Activated T-cell treated with anti-CD3 and anti-CD28 coated beads for 4 hours (primary cell): Measurements from ENCODE around the gene ZNF764.
"Not testable (repeated sequence)": the region's sequence is repeated elsewhere in the genome, so short reads cannot be mapped to it uniquely, and the experiment has no call there.

ENCODE experiments used
- DNase-seq: peaks from one replicate; pipeline ENCODE4 v3.0.0-alpha.2; 2020

Gene ZNF764

GRCh38 chr16:30557957-30558788, at the start of gene ZNF764:
Gene ZNF764 (minus strand): TSS chr16:30558374. CDS start chr16:30558182, 192 bp downstream.
- peak; percentile 95 for DNase-seq

GRCh38 chr16:30606004-30606403, 47.8 kb upstream of the ZNF764 start:
- DNase-seq: no peak

- DNase-seq: no peak
These were observed 47.0 kb upstream of the ZNF764 start for GRCh38 chr16:30605158-30605557.

DNA sequence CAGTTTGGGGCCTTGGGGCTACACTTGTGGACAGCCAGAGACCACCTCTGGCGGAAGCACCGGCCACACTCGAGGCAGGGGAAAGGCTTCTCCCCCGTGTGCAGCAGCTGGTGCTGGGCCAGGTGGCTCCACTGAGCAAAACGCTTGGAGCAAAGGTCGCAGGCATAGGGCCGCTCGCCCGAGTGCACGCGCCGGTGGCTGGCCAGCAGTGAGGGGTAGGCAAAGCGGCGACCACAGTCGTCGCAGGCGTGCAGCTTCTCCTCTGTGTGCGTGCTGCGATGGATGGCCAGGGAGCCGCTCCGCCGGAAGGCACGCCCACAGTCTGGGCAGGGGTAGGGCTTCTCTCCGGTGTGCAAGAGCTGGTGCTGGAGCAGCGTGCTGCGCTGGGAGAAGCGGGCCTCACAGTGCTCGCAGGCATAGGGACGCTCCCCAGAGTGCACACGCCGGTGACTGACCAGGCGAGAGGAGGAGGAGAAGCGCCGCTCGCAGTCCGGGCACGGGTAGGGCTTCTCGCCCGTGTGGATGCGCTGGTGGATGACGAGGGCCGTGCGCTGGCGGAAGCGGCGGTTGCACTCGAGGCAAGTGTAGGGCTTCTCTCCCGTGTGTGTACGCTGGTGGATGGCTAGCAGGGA, 46.3 kb upstream of the ZNF764 start:
- no peak for DNase-seq

GRCh38 chr16:30603945-30604315, 45.8 kb upstream of the ZNF764 start:
- no peak for DNase-seq

DNA sequence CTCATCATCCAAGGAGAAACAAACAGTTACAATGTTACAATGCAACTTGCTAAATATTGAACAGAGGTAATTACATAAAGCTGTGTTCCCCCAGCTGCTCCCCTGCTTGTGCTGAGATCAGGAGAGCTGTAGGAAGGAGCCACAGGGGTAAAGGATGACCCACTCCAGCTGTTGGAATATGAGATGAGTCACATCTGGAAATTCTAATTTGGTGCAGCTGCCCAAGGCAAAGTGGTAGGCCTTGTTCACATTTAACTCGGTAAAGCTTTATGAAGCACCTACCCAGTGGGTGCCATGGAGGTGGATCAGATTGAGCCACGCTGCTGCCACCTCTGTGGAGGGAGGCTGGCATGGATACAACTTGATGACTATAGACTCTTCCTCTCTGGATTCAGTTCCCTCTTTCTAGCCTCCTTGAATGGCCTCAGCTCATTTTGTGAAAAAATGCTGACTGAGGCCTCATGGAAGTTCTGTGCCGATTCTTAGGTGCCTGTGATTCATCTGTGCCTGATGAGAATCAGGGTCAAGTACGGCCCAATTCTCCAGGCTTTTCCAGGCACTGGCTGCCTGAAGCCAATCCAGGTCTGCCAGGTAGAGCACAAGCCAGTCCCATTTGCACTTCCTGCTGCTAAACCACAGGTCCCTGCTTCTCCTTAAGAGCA, 44.6 kb upstream of the ZNF764 start:
- DNase-seq: no peak

GRCh38 chr16:30601966-30602365, 43.8 kb upstream of the ZNF764 start:
- DNase-seq: no peak

GRCh38 chr16:30600929-30601328, 42.8 kb upstream of the ZNF764 start:
- DNase-seq: no peak

DNA sequence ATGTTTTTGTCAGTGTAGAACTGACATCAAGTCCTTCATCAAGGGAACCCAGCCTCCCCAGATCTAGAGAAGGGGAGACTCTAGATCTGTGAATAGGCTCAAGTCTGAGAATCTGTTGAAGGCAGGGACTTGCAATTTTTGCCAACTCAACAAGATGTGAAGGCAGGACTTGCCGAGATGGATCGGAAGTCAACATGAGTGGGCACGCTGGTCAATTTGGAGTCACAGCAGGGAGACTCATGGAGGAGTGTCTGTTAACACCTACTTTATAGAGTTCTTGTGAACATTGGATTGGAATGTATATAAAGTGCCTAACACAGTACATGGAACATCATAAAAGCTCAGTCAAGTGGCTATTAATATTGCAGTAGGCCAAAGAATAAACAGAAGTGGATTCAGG, 42.0 kb upstream of the ZNF764 start:
- DNase-seq: no peak

DNA sequence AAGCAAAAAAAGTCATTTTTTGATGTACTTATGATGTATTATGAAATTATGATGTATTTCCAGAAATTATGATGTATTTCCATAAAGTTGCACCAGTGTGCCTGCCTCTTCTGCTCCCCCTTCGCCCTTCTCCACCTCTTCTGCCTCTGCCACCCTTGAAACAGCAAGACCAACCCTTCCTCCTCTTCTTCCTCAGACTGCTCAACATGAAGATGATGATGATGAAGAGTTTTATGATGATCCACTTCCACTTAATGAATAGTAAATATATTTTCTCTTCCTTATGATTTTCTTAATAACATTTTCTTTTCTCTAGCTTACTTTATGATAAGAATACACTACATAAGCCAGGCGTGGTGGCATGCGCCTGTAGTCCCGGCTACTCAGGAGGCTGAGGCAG, 34.7 kb upstream of the ZNF764 start:
- DNase-seq: no peak

DNA sequence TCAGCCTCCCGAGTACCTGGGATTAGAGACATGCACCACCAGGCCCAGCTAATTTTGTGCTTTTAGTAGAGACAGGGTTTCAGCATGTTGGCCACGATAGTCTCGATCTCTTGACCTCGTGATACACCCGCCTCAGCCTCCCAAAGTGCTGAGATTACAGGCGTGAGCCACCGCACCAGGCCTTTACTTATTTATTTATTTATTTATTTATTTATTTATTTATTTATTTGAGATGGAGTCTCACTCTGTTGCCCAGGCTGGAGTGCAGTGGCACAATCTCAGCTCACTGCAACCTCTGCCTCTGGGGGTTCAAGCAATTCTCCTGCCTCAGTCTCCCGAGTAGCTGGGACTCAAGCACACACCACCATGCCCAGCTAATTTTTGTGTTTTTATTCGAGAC, 32.7 kb upstream of the ZNF764 start:
- DNase-seq: not testable (repeated sequence)

GRCh38 chr16:30589582-30589981, 31.4 kb upstream of the ZNF764 start:
- not testable (repeated sequence) for DNase-seq

DNA sequence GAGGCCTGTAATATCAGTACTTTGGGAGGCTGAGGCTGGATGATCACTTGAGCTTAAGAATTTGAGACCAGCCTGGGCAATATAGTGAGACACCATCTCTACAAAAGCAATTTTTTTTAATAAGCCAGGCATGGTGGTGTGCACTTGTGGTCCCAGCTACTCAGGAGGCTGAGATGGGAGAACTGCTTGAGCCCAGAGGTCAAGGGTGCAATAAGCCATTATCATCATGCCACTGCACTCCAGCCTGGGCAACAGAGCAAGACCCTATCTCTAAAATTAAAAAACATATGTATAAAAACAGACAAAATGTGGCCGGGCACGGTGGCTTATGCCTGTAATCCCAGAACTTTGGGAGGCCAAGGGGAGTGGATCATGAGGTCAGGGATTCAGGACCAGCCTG, 30.5 kb upstream of the ZNF764 start:
- no peak for DNase-seq

DNA sequence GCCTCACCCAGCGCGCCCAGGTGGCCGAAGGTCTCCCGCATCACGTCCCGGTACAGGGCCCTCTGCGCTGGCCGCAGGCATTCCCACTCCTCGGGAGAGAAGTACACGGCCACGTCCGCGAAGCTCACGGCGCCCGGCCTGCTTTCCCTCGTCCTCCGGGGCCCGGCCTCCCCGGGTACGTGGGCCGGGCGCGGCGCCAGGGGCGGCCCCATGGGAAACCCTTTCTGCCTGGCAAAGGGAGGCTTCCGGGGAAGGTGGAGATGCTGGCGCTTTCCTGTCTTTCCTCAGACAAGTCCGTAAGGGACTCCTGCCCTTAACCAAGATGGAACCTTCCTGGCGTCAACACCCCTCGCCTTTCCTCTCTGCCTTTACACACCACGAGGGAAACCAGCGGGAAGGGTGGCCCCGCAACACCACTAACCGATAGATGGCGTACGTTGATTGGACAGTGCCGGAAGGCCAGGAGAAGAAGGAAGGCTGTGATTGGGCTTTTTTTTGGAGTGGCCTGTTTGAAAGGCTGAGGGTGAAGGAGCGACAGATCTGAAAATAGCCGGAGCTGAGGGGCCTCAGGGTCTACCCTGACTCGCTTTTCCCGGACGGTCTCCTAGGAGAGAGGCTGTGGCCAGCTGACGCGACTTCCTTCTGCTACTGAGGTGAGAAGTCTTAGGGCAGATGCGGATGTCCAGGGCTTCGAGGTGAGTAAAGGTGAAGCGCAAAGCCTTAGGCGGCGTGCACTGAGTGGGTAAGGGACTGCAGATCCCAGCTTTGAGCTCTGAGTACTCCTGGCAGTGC, 27.4 kb upstream of the ZNF764 start, which contains the start of gene ZNF785:
TSS of gene ZNF785 (minus strand) at position 298 of the 792 bp plus-strand sequence. CDS start at position 212, 86 bp downstream.
- DNase-seq: peak; percentile 85

- no peak for DNase-seq
These were observed 26.8 kb upstream of the ZNF764 start for GRCh38 chr16:30585022-30585399.

DNA sequence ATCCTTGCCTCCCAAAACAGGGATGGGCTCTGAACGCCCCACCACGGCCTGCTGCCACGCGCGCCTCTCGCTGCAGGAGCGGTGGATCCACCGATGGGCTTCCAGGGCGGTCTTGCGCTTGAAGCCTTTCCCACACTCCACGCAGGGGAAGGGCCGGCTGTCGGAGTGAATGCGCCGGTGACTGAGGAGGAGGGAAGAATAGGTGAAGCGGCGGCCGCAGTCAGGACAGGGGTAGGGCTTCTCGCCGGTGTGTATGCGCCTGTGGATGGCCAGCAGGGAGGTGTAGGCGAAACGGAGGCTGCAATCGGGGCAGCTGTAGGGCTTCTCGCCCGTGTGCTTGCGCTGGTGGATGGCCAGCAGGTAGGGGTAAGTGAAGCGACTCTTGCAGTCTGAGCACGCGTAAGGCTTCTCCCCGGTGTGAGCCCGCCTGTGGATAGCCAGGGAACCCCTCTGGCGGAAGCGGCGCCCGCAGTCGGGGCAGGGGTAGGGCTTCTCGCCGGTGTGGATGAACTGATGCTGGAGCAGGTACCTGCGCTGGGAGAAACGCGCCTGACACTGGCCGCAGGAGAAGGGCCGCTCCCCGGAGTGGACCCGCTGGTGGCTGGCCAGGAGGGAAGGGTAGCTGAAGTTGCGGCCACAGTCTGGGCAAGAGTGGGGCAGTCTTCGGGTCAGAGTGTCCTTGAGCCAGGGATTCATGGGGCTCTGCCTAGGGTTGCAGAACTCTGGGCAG, 24.6 kb upstream of the ZNF764 start:
- DNase-seq: no peak

GRCh38 chr16:30581457-30581856, 23.3 kb upstream of the ZNF764 start:
- no peak for DNase-seq

DNA sequence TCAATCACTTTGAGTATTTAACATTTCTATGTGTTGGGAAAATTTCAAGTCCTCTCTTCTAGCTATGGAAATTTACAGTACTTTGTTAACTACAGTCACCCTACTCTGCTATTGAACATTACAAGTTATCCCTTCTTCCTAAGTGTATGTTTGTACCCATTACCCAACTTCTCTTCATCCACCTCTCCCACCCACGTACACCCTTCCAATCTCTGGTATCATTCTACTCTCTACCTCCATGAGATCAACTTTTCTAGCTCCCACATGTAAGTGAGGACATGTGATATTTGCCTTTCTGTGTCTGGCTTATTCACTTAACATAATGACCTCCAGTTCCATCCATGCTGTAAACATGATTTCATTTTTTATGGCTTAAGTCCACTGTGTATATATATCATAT, 16.5 kb upstream of the ZNF764 start:
- DNase-seq: no peak

DNA sequence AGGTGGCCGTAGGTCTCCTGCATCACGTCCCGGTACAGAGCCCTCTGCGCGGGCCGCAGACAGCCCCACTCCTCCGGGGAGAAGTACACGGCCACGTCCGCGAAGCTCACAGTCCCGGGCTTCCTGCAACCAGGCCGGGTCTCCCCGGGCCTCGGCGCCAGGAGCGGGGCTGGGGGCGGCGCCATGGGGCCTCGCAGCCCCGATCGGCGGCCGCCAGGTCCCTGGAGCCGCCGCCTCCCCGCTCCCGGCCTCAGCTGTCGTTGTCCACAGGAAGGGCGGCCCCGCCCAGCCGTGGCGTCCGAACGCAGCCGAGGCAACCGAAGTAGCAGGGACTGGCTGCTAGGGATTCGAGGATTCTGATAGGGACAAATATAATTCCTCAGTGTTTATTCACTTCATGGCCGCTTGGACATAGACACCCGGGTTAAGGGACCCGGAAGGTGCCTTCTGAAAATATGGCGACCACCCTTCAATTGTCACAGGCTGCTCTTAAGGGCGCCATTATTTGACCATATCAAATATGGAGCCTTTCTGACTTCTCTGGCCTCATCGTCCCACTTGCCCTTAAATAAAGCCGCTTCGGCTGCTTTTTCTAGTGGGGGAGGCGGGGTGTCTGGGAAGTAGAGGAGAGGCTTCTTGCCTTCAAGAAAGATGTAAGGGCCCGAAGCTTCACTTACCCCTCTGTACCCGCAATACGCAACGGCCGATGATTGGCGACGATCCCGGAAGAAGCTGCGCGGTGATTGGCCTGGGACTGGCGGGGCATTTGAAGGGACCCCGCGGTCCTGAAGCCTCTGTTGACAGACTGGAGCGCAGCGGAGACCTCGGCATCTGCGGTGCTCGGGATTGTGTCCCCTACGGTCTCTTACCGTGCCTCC, 13.5 kb upstream of the ZNF764 start, which contains the start of gene ZNF688:
TSS of gene ZNF688 (minus strand) at position 270 of the 878 bp plus-strand sequence. CDS start at position 185, 85 bp downstream.
- DNase-seq: peak; percentile 91

DNA sequence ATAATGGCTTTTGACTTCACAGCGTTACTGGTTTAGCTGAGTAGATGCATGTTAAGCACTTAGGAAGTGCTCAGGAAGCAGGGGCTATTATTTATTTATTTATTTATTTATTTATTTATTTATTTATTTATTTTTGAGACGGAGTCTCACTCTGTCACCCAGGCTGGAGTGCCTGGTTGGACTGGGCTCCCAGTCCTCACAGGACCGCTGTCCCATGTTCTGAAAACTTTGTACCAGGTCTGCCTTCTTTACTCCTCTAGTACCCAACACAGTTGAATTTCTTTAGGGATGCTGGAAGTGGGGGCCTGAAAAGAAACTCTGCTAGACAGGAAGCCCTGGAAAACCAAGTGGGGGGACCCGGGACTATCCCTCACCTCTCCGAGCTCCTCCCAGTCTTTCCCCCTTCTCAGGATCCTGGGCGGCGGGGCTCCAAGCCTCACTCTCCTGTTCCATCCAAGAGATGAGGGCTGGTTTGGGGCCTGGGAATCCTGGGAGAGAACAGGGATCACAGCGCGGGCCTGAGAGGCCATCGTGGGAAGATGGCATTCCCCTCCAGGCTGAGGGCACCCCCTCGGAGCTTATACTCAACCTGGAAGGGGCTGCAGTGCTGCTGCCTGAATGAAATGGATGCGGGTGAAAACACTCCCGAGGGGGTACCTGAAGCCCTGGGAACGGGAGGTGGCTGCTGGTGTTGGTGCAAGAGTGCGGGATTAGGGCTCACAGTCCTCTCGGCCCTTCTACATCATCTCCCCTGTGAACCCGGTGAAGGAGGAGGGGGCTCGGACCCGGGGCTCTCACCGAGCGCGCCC, 12.7 kb upstream of the ZNF764 start:
- no peak for DNase-seq
